Measurements from ENCODE around the gene SLC18A3.

Gene SLC18A3

DNA sequence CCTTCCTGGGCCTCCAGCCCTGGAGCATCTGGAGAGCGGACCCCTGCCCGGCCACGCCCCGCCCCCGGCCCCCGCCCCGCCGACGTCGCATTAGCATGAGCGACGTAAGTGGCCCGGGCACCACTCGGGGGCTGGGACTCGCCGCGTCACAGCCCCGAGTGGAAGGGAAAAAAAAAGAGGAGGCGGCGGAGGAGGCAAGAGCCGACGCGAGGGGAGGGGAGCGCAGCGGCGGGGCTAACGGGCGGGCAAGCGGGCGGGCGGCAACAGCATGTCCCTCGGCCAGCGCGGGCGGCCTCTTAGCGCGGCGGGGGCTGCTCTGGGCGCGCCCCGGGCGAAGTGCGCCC lies at the start of gene SLC18A3:
Gene SLC18A3 (plus strand): TSS at position 197 of the 344 bp plus-strand sequence. CDS start 431 bp downstream, outside the sequence.
- no peak for DNase-seq

DNA sequence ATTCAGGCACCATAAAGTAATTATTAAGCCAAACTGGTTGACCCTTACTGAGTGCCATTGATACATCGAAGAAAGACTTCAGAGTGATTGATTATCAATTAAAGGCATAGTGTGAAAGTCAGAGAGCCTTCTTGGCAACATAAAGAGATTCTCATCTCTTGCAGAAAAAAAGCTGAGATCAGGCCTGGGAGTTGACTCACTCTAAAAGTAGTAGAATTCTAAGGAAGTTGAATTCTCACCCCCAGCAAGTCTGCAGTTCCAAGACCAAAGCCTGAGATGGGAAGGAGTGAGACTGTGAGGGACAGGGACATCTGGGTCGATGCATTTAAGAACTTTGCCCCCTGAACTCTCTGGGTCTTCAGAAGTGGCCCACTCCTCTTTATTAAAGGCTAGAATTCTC lies 49.6 kb upstream of the SLC18A3 start:
- no peak for DNase-seq

DNA sequence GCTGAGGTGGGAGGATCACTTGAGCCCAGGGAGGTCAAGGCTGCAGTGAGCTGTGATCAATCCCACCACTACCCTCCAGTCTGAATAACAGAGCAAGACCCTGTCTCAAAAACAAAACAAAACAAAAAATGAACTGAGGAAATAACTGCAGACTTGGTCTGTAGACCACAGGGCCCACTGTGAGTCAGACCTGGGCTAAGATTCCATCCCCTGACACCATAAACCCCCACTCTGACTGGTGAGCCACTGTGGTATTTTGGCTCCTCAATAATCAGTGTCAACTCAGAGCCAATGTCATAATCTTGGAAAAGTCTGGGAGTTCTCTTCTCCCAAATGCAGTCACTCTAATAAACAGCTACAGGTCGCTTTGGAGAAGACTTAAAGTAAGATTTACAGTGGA lies 47.2 kb upstream of the SLC18A3 start:
- no peak for DNase-seq

DNA sequence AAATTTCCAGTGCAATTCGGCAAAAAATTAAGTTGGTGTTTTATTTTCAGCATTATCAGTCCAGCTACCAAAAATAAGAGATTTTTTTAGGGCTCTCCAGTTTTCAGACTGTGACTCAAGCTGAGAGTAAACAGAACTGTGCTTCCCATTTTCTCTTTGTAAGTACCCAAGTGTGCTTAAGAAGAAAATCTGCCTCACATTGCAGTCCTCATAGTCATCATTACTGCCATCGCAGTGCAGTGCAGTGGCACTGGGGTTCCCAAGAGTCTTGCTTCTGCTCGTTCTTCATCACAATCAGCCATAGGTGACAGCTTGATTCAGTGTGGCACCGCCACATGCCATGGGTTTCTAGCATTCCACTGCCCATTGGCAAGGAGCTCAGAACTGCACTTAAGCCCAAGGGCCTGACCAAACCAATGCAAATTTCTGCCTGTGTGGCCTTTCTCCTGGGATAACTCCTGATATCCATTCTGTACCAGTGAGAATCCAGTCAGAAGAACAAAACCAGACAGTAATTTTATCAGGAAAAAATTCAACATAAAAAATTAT lies 45.6 kb upstream of the SLC18A3 start:
- DNase-seq: no peak

DNA sequence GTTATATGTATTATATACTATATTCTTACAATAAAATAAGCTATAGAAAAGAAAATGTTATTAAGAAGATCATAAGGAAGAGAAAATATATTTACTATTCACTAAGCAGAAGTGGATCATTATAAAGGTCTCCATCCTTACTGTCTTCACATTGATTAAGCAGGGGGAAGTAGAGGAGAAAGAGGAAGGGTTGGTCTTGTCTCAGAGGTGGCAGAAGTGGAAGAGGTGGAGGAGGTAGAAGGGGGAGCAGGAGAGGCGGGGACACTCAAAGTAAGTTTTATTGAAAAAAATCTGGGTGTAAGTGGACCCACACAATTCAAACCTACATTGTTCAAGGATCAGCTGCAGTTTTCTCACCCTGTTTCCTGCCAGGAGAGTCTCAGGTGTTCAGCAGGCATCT lies 42.3 kb upstream of the SLC18A3 start:
- no peak for DNase-seq

DNA sequence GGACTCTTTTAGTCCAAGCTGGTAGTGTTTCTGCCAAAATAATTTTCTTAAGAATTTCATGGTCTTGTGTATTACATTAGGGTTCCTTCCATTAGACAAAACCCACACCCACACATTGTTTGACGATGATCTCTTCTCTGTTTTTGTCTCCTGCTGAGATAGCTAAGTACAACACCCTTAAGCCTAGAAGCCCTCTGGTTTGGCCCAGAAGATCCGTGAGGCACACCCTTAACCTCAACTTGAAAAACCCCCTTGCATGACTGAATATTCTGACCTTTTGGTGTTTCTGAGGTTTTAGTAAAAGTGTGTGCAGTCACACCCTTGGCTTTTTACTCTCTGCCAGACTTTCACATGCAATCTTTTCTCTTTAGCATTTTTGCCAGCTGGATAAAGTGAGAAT lies 41.9 kb upstream of the SLC18A3 start:
- no peak for DNase-seq

DNA sequence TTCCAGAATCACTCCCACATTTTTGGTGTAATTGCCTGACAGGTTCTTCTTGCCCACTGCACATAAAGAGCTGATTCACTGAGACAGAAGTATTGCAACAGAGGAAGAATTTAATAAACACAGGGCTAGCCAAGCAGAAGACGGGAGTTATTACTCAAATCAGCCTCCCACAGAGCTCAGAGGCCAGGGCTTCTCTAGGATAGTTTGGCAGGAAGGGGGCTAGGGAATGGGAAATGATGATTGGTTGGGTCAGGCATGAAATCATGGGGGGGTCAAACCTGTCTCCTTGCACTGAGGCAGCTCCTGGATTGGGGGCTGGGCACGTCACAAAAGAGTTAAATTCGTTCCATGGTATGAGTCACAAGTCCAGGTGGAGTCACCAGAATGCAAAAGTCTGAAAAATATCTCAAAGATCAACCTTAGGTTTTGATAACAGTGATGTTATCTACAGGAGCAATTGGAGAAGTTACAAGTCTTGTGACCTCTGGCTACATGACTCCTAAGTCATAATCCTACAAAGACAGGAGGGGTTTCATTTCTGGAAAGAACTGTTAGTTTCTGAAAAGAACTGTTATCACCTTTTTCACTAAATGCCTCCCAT lies 41.0 kb upstream of the SLC18A3 start:
- no peak for DNase-seq

DNA sequence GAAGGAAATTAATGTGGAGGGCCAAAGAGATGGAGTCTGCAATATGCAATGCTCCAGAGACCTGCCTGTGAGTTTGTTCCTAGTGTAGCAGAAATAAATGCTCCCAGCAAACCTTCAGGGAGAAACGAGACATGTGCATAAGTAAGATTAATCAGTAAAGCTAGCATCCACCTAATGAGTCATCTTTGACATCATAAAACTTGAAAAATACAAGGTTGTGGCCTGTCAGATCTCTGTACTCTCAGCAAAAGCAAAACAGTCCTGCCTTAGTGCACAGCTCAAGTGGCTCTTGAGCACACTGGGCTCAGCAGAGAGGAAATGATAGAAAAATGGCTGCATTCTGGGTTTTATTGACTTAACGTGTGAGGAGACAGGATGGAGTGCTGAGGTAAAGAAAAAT lies 38.7 kb upstream of the SLC18A3 start:
- no peak for DNase-seq

DNA sequence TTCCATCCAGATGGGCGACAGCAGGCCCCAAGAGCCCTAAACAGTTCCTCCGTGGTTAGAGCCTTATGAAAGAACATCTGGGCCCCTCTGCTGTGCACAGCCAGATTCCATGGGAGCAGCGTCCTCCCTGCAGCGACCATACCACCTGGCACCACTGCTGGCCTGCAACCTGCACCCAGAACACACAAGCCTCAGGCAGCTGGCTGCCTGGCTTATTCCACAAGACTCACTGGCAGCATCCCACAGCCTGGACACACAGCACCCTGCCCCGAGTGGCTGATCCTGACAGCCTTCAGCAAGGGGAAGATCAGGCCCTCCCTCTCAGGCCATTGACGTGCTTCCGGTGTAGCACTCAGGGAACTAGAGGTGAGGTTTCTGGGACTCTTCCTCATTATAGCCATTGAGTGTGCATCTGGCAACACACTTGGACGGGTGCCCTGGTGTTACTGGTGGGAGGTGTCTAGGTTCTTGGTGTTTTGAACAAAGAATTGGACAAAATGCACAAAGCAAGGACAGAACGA lies 37.5 kb upstream of the SLC18A3 start:
- no peak for DNase-seq

DNA sequence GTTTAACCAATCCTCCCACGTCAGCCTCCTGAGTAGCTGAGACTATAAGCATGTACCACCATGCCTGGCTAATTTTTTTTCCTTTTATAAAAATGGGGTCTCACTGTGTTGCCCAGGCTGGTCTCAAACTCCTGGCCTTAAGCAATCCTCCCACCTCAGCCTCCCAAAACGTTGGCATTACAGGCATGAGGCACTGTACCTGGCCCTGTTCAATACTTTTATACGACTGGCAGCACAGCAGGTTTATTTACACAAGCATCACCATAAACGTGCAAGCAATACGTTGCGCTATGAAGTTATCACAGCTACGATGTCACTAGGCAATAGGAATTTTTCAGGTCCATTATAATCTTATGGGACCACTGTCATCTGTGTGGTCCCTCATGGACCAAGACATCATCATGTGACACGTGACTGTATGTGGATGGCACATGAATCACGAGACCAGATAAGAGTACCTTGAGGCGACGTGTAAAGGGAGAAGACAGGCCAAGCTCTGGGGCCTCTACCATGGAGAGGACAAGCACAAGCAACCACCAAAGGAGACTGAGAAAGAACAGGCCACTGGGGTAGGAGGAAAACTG lies 34.5 kb upstream of the SLC18A3 start:
- no peak for DNase-seq

DNA sequence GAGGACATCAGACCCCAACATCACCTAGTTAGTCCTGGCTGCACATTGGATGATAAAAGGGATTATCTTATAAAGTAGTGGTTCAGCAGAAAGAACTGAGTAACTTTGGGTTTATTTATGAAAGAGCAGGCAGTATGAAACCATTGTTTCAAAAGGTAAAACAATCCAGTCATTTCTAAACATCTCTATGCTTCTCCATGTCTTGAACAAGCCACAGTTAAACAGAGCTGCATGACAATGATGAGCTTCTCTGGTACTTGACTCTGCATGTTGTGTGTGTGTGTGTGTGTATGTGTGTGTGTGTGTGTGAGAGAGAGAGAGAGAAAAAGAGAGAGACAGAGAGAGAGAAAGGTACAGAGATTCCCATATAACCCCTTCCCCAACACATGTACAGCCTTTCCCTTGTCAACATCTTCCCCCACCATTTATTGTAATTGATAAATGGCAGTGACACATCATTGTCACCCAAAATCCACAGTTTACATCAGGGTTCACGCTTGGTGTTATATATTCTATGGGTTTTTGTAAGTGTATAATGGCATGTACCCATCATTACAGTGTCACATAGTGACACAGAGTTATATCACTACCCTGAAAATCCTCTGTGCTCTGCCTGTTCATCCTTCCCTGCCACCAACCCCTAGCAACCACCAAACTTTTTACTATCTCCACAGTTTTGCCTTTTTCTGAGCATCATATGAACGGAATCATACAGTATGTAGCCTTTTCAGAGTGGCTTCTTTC lies 32.8 kb upstream of the SLC18A3 start:
- no peak for DNase-seq

DNA sequence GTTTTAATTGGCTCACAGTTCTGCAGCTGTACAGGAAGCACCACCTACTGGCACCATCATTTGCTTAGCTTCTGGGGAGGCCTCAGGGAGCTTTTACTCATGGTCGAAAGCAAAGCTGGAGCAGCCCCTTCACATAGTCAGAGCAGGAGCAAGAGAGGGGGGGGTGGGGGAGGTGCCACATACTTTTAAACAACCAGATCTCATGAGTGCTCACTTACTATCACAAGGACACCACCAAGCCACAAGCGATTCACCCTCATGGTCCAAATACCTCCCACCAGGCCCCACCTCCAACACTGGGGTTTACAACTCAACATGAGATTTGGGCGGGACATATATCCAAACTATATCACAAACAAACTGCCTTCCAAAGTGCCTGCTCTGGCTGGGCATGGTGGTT lies 31.7 kb upstream of the SLC18A3 start:
- no peak for DNase-seq

DNA sequence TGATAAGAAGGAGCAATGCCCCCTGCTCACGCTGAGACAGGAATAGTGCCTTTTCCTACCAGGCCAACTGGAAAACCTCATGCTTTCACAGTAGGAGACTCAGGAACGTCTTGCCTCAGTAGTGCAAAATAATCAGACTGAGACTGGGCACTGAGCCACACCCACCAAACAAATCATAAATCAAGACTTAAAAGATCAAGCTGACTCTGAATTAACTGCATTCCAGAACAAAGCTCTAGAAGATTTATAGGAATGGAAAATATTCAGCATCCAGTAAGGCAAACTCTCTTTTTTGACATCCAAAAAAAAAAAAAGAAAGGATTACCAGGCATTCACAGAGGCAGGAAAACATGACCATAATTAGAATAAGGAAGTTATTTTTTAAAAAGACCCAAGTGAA lies 30.5 kb upstream of the SLC18A3 start:
- no peak for DNase-seq

DNA sequence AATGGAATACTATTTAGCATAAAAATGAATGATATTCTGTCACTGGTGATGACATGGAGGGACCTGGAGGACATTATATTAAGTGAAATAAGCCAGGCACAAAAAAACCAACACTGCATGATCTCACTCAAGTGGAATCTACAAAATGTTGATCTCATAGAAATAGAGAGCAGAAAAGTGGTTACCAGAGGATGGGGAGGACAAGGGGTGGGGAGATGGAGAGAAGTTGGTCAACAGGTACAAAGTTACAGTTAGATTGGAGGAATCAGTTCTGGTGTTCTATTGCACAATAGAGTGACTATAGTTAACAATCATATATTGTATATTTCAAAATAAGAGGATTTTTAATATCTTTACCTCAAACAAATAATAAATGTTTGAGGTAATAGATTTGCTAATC lies 24.7 kb upstream of the SLC18A3 start:
- no peak for DNase-seq

DNA sequence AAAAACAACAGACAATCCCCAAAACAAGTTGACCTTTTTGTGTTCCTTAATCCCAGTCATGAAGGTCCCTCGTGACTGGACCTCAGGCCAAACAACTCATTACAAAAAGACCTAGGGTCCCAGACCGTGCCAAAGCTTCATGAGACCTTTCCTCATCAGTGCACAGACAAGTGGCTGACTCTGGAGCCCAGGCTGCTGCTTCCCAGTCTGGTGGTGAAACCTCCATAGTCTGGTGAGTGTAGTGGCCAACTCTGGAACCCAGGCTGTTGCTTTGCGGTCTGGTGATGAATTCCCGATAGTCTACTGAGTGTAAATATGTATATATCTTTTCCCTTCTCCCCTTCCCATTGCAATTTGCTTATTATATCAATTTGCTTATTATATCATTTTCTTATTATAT lies 22.1 kb upstream of the SLC18A3 start:
- no peak for DNase-seq

DNA sequence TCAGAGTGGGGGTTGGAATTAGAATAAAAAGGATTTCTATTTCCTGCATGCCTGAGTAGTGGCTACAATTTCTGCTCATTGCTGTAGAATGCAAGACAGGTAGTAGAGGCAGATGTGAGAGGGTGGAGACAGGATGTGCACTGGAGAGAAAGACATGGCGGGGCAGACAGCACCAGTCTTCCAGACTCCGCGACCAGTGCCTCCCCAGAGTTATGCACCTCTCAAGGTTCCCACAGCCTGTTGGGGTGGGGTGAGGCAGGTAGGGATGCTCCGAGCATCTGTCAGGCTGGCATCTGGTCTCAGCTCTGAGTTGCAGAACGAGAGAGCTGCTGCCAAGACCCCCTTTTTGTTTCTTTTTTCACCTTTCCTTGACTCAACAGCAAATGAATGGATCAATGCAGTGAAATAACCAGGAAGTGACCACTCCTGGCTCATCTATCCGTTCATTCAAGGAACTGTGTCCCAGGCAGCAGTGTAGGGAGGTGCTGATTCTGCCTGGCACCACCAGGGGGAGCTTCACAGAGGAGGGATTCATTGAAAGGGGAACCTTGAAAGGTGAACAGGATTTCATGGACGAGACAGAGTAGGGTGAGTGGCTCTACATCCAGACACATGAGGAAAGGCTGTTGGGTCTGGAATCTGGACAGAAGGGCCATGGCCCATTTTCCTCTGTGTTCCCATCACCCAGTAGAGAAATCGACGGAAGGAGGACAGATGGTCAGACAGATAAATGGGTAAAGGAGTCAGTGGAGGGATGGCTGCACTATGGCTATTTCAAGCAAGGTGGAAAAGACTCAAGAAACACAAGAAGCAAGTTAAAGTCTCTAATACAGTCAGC lies 17.2 kb upstream of the SLC18A3 start:
- peak; percentile 49 for DNase-seq

DNA sequence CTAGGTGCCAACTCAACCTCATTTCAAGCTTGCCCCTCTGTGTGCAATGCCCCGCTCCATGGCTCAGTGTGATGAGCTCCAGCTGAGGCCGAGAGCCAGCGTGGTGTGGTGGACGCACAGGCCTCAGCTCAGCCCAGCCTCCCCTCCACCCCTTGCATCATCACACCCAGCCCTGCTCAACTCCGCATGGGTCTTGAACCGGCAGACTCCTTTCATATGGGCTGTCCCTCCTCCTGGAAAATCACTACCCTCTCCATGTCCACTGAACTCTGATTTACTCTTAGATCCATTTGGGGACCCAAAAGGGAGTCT lies 16.6 kb upstream of the SLC18A3 start:
- no peak for DNase-seq

DNA sequence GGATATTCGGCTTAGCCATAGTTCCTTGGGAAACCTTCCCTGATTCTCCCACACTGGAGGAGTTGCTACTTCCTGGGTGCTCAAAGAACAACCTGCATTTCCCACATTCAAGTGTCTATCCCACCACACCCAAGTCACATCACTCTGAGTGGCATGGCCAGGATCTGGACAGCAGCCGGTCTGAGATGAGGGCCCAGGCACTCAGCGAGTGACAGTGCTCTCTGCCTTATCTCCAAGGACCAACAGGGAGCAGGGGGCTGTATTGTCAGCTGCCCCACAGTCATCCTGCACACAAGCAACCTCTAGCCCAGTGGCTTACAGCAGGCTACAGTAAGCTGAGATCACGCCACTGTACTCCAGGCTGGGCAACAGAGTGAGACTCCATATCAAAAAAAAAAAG lies 16.1 kb upstream of the SLC18A3 start:
- DNase-seq: no peak

DNA sequence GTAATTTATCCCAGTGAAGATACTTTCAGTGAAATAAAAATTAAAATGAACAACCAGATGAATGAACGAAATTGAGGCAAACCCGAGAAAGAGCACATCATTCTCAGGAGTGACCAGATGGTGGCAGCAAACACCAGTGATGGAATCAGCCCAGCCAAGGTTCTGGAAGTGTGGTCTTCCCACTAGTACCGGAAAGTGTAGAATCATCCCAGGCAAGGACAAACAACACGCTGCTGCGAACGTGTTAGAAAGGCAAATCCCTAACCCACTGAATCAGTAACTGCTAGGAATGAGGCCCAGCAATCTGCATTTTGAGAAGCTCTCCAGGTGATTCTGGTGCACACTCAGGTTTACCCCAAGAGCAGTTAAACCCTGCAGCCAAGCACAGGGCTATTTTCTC lies 15.5 kb upstream of the SLC18A3 start:
- DNase-seq: peak; percentile 7

DNA sequence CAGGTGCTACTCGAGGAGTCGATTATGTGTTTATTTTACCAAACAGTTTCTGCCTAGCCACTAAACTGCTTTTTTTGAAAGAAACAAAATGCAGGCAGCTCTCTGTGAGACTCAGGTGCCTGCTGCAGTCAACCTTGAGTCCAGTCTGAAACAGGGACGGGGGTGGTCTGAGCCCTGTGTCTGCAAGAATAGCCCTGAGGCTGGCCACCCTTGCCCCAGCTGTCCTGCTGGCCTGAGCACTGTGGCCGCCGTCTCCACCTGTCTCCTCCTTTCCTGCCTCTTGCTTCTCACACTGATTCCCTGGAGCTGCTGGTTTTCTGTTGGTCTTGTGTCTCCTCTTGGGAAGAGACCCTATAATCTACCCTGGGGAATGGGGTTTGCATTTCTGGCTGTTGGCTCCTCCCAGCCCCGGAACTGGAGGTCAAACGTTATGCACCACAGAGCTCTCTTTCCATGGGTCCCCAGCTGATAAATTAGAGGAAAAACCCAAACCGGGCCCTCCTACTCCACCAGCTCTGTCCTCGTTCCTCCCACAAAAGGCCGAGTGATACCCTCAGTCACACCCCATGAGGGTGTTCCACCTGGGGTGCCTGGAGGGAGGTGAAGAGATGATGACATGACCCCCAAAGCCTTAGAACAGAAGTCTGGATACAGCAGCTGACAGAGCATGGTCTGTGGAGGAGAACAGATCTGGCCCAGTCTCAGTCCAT lies 15.0 kb upstream of the SLC18A3 start:
- DNase-seq: no peak

DNA sequence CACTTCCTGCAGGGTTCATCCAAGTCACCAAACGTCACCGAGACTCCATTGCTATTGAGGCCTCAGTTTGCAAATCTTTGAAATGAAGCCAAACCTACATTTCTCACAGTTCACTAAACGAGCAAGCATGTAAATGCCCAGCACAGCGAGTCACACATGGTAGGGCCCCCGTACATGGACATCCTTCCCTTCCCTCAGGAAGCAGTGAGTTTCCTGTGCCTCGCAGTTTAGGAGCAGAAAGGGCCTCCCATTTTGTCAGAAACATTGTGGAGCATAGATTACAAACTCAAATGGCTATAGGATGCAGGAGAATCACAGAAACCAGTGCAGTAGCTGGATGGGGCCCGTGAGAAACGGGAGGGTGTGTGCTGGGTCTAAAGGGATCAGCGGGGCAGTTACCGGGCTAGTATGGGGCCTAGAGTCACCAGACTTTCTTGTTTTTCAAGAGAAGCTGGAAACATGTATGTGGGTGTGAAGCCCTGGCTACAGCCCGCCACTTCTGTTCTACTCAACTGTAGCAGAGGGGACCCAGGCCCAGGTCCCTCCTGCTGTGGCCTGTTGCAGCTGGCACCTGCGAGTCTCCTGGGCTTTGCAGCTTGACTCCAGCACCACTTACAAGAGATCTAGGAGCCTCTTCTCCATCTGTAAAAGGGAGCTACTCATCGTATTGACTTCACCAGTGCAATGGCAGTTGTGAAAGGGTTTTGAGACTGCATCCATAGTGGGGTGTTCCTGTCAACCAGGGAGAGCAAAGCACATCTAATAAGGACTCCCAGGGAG lies 14.2 kb upstream of the SLC18A3 start:
- no peak for DNase-seq

DNA sequence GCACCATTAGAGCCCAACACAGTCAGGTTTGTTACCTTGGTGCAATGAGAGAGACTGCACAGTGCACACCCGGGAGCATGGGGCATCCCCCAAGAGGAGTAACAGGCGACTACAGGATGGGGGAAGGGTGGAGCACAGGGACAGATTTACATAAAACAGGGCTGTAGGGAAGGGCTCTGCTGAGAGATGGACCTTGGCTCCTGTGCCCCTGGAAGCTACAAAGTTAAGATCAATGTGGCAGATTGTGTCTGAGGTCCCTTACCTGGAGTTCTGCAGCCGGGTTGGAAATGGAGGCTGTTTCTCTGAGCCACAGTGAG lies 13.7 kb upstream of the SLC18A3 start:
- no peak for DNase-seq

Measured in CD4-positive, alpha-beta T cell treated with Interleukin-17A for 1 hour (primary cell).